PC-3 (cell line): ENCODE measurements around the gene TPM1. TPM values are rescaled to one million over a fixed set of nuclear protein-coding genes. Genes with fewer than 3 reads are reported as not detected.

Source experiments
- ATAC-seq: fragments of 200-7000 bp; cut with Tn5 transposase; 2 replicates; pipeline ENCODE4 v1.9.1; 2020; ENCODE audit warnings: mild to moderate bottlenecking, moderate library complexity
- BruUV-seq: library from RNA; stranded (reverse); fragments of 400-500 nt; replicated peaks from 2 replicates; lab custom pipeline; 2021; lab: Mats Ljungman, UMichigan
- CTCF ChIA-PET: fragments of 300-600 bp; sonication (Branson Sonifier 250); formaldehyde crosslinking; loops from one replicate; lab custom pipeline; 2022; ENCODE audit warnings: antibody characterized with exemption; lab: Charles Lee
- POLR2A ChIA-PET: fragments of 300-600 bp; sonication (Branson Sonifier 250); formaldehyde crosslinking; loops from one replicate; lab custom pipeline; 2022; ENCODE audit warnings: antibody characterized with exemption; ENCODE audit not compliant: unreplicated experiment; lab: Charles Lee
- DNase-seq: peaks from one replicate; pipeline ENCODE4 v3.0.0-alpha.2; 2015
- H2AFZ ChIP-seq: fragments of 300-600 bp; sonication (generic); 2 replicates; pipeline ENCODE4 v1.6.0; 2016; ENCODE audit warnings: antibody characterized with exemption, low read length
- H3F3A ChIP-seq: fragments of 300-600 bp; sonication (generic); one replicate; pipeline ENCODE4 v1.6.0; 2017; ENCODE audit warnings: antibody characterized with exemption, low read length, control low read depth, mild to moderate bottlenecking; ENCODE audit not compliant: unreplicated experiment
- H3K27ac ChIP-seq: fragments of 300-600 bp; sonication (generic); 2 replicates; pipeline ENCODE4 v1.5.1; 2016; ENCODE audit warnings: mild to moderate bottlenecking, low read length
- H3K27me3 ChIP-seq: fragments of 300-600 bp; sonication (generic); 2 replicates; pipeline ENCODE4 v1.6.1; 2016; ENCODE audit warnings: low read length, mixed read lengths
- H3K36me3 ChIP-seq: fragments of 300-600 bp; sonication (generic); 2 replicates; pipeline ENCODE4 v1.6.1; 2016; ENCODE audit warnings: low read depth, mixed run types, low read length, mixed read lengths
- H3K4me1 ChIP-seq: fragments of 300-600 bp; sonication (generic); 2 replicates; pipeline ENCODE4 v1.5.1; 2016; ENCODE audit warnings: low read length; ENCODE audit not compliant: insufficient read depth
- H3K4me2 ChIP-seq: fragments of 300-600 bp; sonication (generic); 2 replicates; pipeline ENCODE4 v1.6.0; 2016; ENCODE audit warnings: low read length
- H3K4me3 ChIP-seq: fragments of 300-600 bp; sonication (generic); 2 replicates; pipeline ENCODE4 v1.5.1; 2016; ENCODE audit warnings: mild to moderate bottlenecking, low read length, mixed read lengths
- H3K79me2 ChIP-seq: fragments of 300-600 bp; sonication (generic); 2 replicates; pipeline ENCODE4 v1.6.1; 2017; ENCODE audit warnings: low read length, mixed read lengths
- H3K9ac ChIP-seq: fragments of 300-600 bp; sonication (generic); 2 replicates; pipeline ENCODE4 v1.6.0; 2016; ENCODE audit warnings: mild to moderate bottlenecking, low read length
- H3K9me2 ChIP-seq: fragments of 300-600 bp; sonication (generic); replicated peaks from 2 replicates; pipeline ENCODE4 v1.6.1; 2016; ENCODE audit warnings: mixed run types, low read length, mixed read lengths
- H3K9me3 ChIP-seq: fragments of 300-600 bp; sonication (generic); 2 replicates; pipeline ENCODE4 v1.6.1; 2016; ENCODE audit warnings: low read length, mixed read lengths
- H4K20me1 ChIP-seq: fragments of 300-600 bp; sonication (generic); 2 replicates; pipeline ENCODE4 v1.6.1; 2016; ENCODE audit warnings: low read length, mixed read lengths
- CTCF ChIP-seq: fragments of 300-600 bp; sonication (generic); conservative IDR thresholded peaks from 2 replicates; pipeline ENCODE4 v1.5.1; 2017; ENCODE audit warnings: antibody characterized with exemption, low read depth, mild to moderate bottlenecking, low read length
- EZH2 ChIP-seq: fragments of 300-600 bp; sonication (generic); IDR thresholded peaks from one replicate; pipeline ENCODE4 v1.6.1; 2017; ENCODE audit warnings: antibody characterized with exemption, mild to moderate bottlenecking, low read length; ENCODE audit not compliant: unreplicated experiment
- EZH2phosphoT487 ChIP-seq: fragments of 300-600 bp; sonication (generic); IDR thresholded peaks from 2 replicates; pipeline ENCODE4 v1.6.1; 2018; ENCODE audit warnings: mild to moderate bottlenecking, antibody characterized with exemption, low read length, borderline replicate concordance
- intact Hi-C: fragments of 100-400 bp; cut with micrococcal nuclease; formaldehyde crosslinking; loops from 2 replicates; pipeline ENCODE4 v1.9.0; 2023
- total RNA-seq: library from RNA; depleted of rRNA; stranded (reverse); fragments of >200 nt; gene quantifications from 2 replicates; pipeline ENCODE4 v1.2.3, GENCODE V29; 2014

TPM1 gene
- total RNA-seq, 1 experiment from 2014 or later, result 127 TPM

- Histone ChIP-seq H3K36me3 (no peaks in the 10 kb centered on the region), H3K9ac (no peak overlapping the region), H3K4me1 (no peaks in the 10 kb centered on the region), H3F3A (no peaks in the 10 kb centered on the region), H3K9me3 (no peaks in the 10 kb centered on the region), H3K27ac (no peak overlapping the region), H3K27me3 (no peaks in the 10 kb centered on the region), H4K20me1 (no peaks in the 10 kb centered on the region), H3K4me2 (no peak overlapping the region), H3K4me3 (no peak overlapping the region), H2AFZ (no peak overlapping the region), H3K9me2 (no peaks in the 10 kb centered on the region), H3K79me2 (no peaks in the 10 kb centered on the region)
- no peak for DNase-seq
- CTCF ChIA-PET, result no interaction called here
- TF ChIP-seq CTCF, result no peak
- no peak for TF ChIP-seq EZH2phosphoT487
- intact Hi-C loops, result no loop called here
- BruUV-seq, result no TSS peak
- POLR2A ChIA-PET, result no interaction called here
- no peak for ATAC-seq
Observed at GRCh38 chr15:63027646-63028045, 14.9 kb upstream of the TPM1 start.

- BruUV-seq, result no TSS peak
- no peak overlapping the region for H2AFZ ChIP-seq
- no peaks in the 10 kb centered on the region for H3K9me3 ChIP-seq
- H3K36me3 ChIP-seq, result no peaks in the 10 kb centered on the region
- DNase-seq (no peak), ATAC-seq (no peak)
- H3K9ac ChIP-seq, result no peak overlapping the region
- H3K27me3 ChIP-seq, result no peaks in the 10 kb centered on the region
- H3K79me2 ChIP-seq, result no peaks in the 10 kb centered on the region
- H3K4me3 ChIP-seq, result no peak overlapping the region
- H3K4me2 ChIP-seq, result no peak overlapping the region
- H3K4me1 ChIP-seq, result no peaks in the 10 kb centered on the region
- no peaks in the 10 kb centered on the region for H3K9me2 ChIP-seq
- ChIA-PET CTCF (no interaction called here), POLR2A (no interaction called here)
- no peaks in the 10 kb centered on the region for H3F3A ChIP-seq
- no peak overlapping the region for H3K27ac ChIP-seq
- H4K20me1 ChIP-seq, result no peaks in the 10 kb centered on the region
- TF ChIP-seq EZH2phosphoT487 (no peak), CTCF (no peak), EZH2 (no peak)
- intact Hi-C loops, result no loop called here
Observed at GRCh38 chr15:63028442-63029110, 14.0 kb upstream of the TPM1 start.

- no peak overlapping the region for H3K4me2 ChIP-seq
- ChIA-PET CTCF (no interaction called here), POLR2A (interaction anchor here (0.6 kb wide), 1 partner anchor 14 kb away, joined by 5 read pairs; no protein-coding TSS in a partner anchor)
- no peaks in the 10 kb centered on the region for H3F3A ChIP-seq
- no peaks in the 10 kb centered on the region for H3K79me2 ChIP-seq
- no peaks in the 10 kb centered on the region for H3K9me3 ChIP-seq
- intact Hi-C loops, result no loop called here
- no peaks in the 10 kb centered on the region for H3K36me3 ChIP-seq
- H3K4me3 ChIP-seq, result no peak overlapping the region
- BruUV-seq, result no TSS peak
- no peaks in the 10 kb centered on the region for H3K4me1 ChIP-seq
- H4K20me1 ChIP-seq, result no peaks in the 10 kb centered on the region
- H2AFZ ChIP-seq, result no peak overlapping the region
- H3K27me3 ChIP-seq, result no peaks in the 10 kb centered on the region
- DNase-seq, result no peak
- H3K9me2 ChIP-seq, result no peaks in the 10 kb centered on the region
- H3K27ac ChIP-seq, result no peak overlapping the region
- ATAC-seq, result no peak
- TF ChIP-seq EZH2, result no peak
- TF ChIP-seq CTCF, result no peak
- no peak for TF ChIP-seq EZH2phosphoT487
- no peak overlapping the region for H3K9ac ChIP-seq
Observed at GRCh38 chr15:63029676-63030075, 12.9 kb upstream of the TPM1 start.
